Esophagus muscularis mucosa (tissue), 4 donors: ENCODE measurements around the gene ZNF224.

Experiments
- CTCF ChIP-seq, 3 experiments: fragments of 200-600 bp in 2 of 3; fragments of 450-650 bp in 1 of 3; sonication (generic) in 2 of 3; IDR thresholded peaks; one replicate each; pipeline ENCODE4 v1.5.1; 2017 to 2019; ENCODE audit warnings: antibody characterized with exemption in 3 of 3, mild to moderate bottlenecking in 2 of 3, moderate library complexity in 1 of 3
- EP300 ChIP-seq: sonication (generic); formaldehyde crosslinking; IDR thresholded peaks from one replicate; pipeline ENCODE4 v1.6.1; 2017; ENCODE audit warnings: antibody characterized with exemption
- POLR2A ChIP-seq: fragments of 450-650 bp; IDR thresholded peaks from one replicate; pipeline ENCODE4 v1.6.1; 2017; ENCODE audit warnings: antibody characterized with exemption, moderate library complexity, mild to moderate bottlenecking, low read depth
- POLR2AphosphoS5 ChIP-seq, 2 donors: sonication (generic); formaldehyde crosslinking; IDR thresholded peaks; one replicate each; pipeline ENCODE4 v1.6.1; 2017; ENCODE audit warnings: antibody characterized with exemption in 2 of 2

GRCh38 chr19:44072543-44073401, 21.4 kb upstream of the ZNF224 start:
- no peak for TF ChIP-seq CTCF (IDR thresholded peaks at IDR 0.05)
- TF ChIP-seq POLR2A = no peak
- TF ChIP-seq POLR2AphosphoS5 (IDR thresholded peaks at IDR 0.05) = no peak
- no peak for TF ChIP-seq EP300
